Suprapubic skin (tissue), 4 donors: Measurements from ENCODE around the gene MORC2. TPM values are rescaled to one million over a fixed set of nuclear protein-coding genes. Genes with fewer than 3 reads are reported as not detected.

Experiments
- DNase-seq, 2 donors: peaks; one replicate each; pipeline ENCODE4 v3.0.0-alpha.2; 2019; ENCODE audit warnings: low spot score in 2 of 2
- H3K27ac ChIP-seq: fragments of 200-600 bp; sonication (generic); one replicate; pipeline ENCODE4 v1.5.1; 2019
- H3K27me3 ChIP-seq: fragments of 200-600 bp; sonication (generic); one replicate; pipeline ENCODE4 v1.5.1; 2019
- H3K36me3 ChIP-seq: fragments of 200-600 bp; sonication (generic); one replicate; pipeline ENCODE4 v1.5.1; 2019
- H3K4me1 ChIP-seq: fragments of 200-600 bp; sonication (generic); one replicate; pipeline ENCODE4 v1.5.1; 2019
- H3K4me3 ChIP-seq: fragments of 200-600 bp; sonication (generic); one replicate; pipeline ENCODE4 v1.5.1; 2019; ENCODE audit warnings: mild to moderate bottlenecking
- H3K9me3 ChIP-seq: fragments of 200-600 bp; sonication (generic); one replicate; pipeline ENCODE4 v1.5.1; 2019
- CTCF ChIP-seq, 2 donors: fragments of 200-600 bp in 1 of 2; fragments of 450-650 bp in 1 of 2; sonication (generic) in 1 of 2; IDR thresholded peaks; one replicate each; pipeline ENCODE4 v1.5.1; 2016 to 2019; ENCODE audit warnings: antibody characterized with exemption in 2 of 2, mild to moderate bottlenecking in 1 of 2, moderate library complexity in 1 of 2
- EP300 ChIP-seq: sonication (generic); formaldehyde crosslinking; IDR thresholded peaks from one replicate; pipeline ENCODE4 v1.6.1; 2017; ENCODE audit warnings: antibody characterized with exemption
- POLR2A ChIP-seq, 2 donors: fragments of 450-650 bp; IDR thresholded peaks; one replicate each; pipeline ENCODE4 v1.6.1; 2017; ENCODE audit warnings: antibody characterized with exemption in 2 of 2, mild to moderate bottlenecking in 2 of 2, moderate library complexity in 2 of 2
- POLR2AphosphoS5 ChIP-seq, 3 donors: sonication (generic); formaldehyde crosslinking; IDR thresholded peaks; one replicate each; pipeline ENCODE4 v1.6.1; 2017; ENCODE audit warnings: antibody characterized with exemption in 3 of 3
- WGBS: methylation state at CpG from one replicate; pipeline ENCODE4 v1.1.5; 2018; 5-methylcytosine and 5-hydroxymethylcytosine counted together
- total RNA-seq, 4 donors: library from RNA; depleted of rRNA; stranded (reverse); fragments of >200 nt; gene quantifications; one replicate each; pipeline ENCODE4 v1.1.0, GENCODE V29; 2016

MORC2 gene
- total RNA-seq, 4 donors from 2014 or later: 12.9 to 38.7 (median 21.3) TPM

GRCh38 chr22:30927806-30928205, 40.8 kb downstream of the MORC2 start:
- peaks cover 82% of the 10 kb centered on the region for H3K36me3 ChIP-seq

GRCh38 chr22:30926706-30927105, 41.9 kb downstream of the MORC2 start:
- H3K36me3 ChIP-seq: peaks cover 71% of the 10 kb centered on the region
- WGBS: 87% methylated on average over 4 of the region's 4 CpGs
- no peak for TF ChIP-seq POLR2A (IDR thresholded peaks at IDR 0.05)
- TF ChIP-seq POLR2AphosphoS5 (IDR thresholded peaks at IDR 0.05): no peak
- TF ChIP-seq CTCF (IDR thresholded peaks at IDR 0.05): no peak
- no peak for TF ChIP-seq EP300

More at GRCh38 chr22:30927806-30928205, 40.8 kb downstream of the MORC2 start:
- Histone ChIP-seq H3K9me3 (no peaks in the 10 kb centered on the region), H3K4me1 (no peaks in the 10 kb centered on the region), H3K27me3 (no peaks in the 10 kb centered on the region), H3K27ac (no peak overlapping the region), H3K4me3 (no peak overlapping the region)
- WGBS: 92% methylated on average over 2 of the region's 10 CpGs
- TF ChIP-seq POLR2AphosphoS5 (IDR thresholded peaks at IDR 0.05) (no peak), EP300 (no peak), CTCF (IDR thresholded peaks at IDR 0.05) (no peak), POLR2A (IDR thresholded peaks at IDR 0.05) (no peak)
- DNase-seq: no peak

GRCh38 chr22:30925667-30926066, 42.9 kb downstream of the MORC2 start:
- Histone ChIP-seq H3K4me3 (no peak overlapping the region), H3K27ac (no peak overlapping the region), H3K27me3 (no peaks in the 10 kb centered on the region), H3K9me3 (no peaks in the 10 kb centered on the region), H3K36me3 (peaks cover 61% of the 10 kb centered on the region), H3K4me1 (peaks cover 12% of the 10 kb centered on the region)
- DNase-seq: no peak
- WGBS: 93% methylated on average over 4 of the region's 5 CpGs
- TF ChIP-seq POLR2AphosphoS5 (IDR thresholded peaks at IDR 0.05) (no peak), CTCF (IDR thresholded peaks at IDR 0.05) (no peak), POLR2A (IDR thresholded peaks at IDR 0.05) (no peak), EP300 (no peak)

More at GRCh38 chr22:30926706-30927105, 41.9 kb downstream of the MORC2 start:
- Histone ChIP-seq H3K27me3 (no peaks in the 10 kb centered on the region), H3K4me1 (peaks cover 1% of the 10 kb centered on the region), H3K4me3 (no peak overlapping the region), H3K9me3 (no peaks in the 10 kb centered on the region), H3K27ac (no peak overlapping the region)
- no peak for DNase-seq

- H3K27me3 ChIP-seq: no peaks in the 10 kb centered on the region
- TF ChIP-seq EP300: no peak
- TF ChIP-seq POLR2A (IDR thresholded peaks at IDR 0.05): no peak
- TF ChIP-seq CTCF (IDR thresholded peaks at IDR 0.05): no peak
- TF ChIP-seq POLR2AphosphoS5 (IDR thresholded peaks at IDR 0.05): no peak
- H3K4me1 ChIP-seq: peaks cover 18% of the 10 kb centered on the region
- WGBS: 87% methylated on average over 7 of the region's 9 CpGs
- DNase-seq: no peak
- peaks cover 37% of the 10 kb centered on the region for H3K36me3 ChIP-seq
- no peak overlapping the region for H3K27ac ChIP-seq
- no peaks in the 10 kb centered on the region for H3K9me3 ChIP-seq
- no peak overlapping the region for H3K4me3 ChIP-seq
These were observed 45.2 kb downstream of the MORC2 start for GRCh38 chr22:30923168-30923900.

GRCh38 chr22:30922151-30922611, 46.4 kb downstream of the MORC2 start:
- no peak for DNase-seq
- H3K27me3 ChIP-seq: no peaks in the 10 kb centered on the region
- WGBS: 51% methylated on average over 34 of the region's 34 CpGs
- H3K4me1 ChIP-seq: peaks cover 18% of the 10 kb centered on the region
- H3K36me3 ChIP-seq: peaks cover 26% of the 10 kb centered on the region
- peak overlapping the region; percentile 45 for H3K4me3 ChIP-seq
- no peak overlapping the region for H3K27ac ChIP-seq
- no peak for TF ChIP-seq EP300
- no peak for TF ChIP-seq CTCF (IDR thresholded peaks at IDR 0.05)
- TF ChIP-seq POLR2AphosphoS5 (IDR thresholded peaks at IDR 0.05): no peak
- TF ChIP-seq POLR2A (IDR thresholded peaks at IDR 0.05): no peak
- H3K9me3 ChIP-seq: no peaks in the 10 kb centered on the region
